NCI-H1694 treated with DMSO at 0.1 percent for 48 hours (cell line): ENCODE measurements around the gene DENND4A.
"Not testable (repeated sequence)": the region's sequence is repeated elsewhere in the genome, so short reads cannot be mapped to it uniquely, and the experiment has no call there.

Source experiments
- DNase-seq: peaks from one replicate; lab custom pipeline; 2025; lab: John Stamatoyannopoulos, UW

The DENND4A gene

GRCh38 chr15:65757256-65757655, 34.8 kb downstream of the DENND4A start:
- DNase-seq = no peak

- no peak for DNase-seq
Observed at GRCh38 chr15:65752151-65752700, 39.9 kb downstream of the DENND4A start.

GRCh38 chr15:65751431-65751830, 40.7 kb downstream of the DENND4A start:
- no peak for DNase-seq

- no peak for DNase-seq
Observed at GRCh38 chr15:65747265-65747664, 44.8 kb downstream of the DENND4A start.

GRCh38 chr15:65743637-65744252, 48.3 kb downstream of the DENND4A start:
- no peak for DNase-seq

- no peak for DNase-seq
Observed at GRCh38 chr15:65740148-65740547, 51.9 kb downstream of the DENND4A start.

- DNase-seq = no peak
Observed at GRCh38 chr15:65738649-65739048, 53.4 kb downstream of the DENND4A start.

GRCh38 chr15:65733599-65733998, 58.5 kb downstream of the DENND4A start:
- not testable (repeated sequence) for DNase-seq

GRCh38 chr15:65732698-65733097, 59.4 kb downstream of the DENND4A start:
- DNase-seq = no peak

GRCh38 chr15:65731926-65732325, 60.2 kb downstream of the DENND4A start:
- no peak for DNase-seq

- DNase-seq = no peak
Observed at GRCh38 chr15:65730549-65731172, 61.4 kb downstream of the DENND4A start.

- DNase-seq = no peak
Observed at GRCh38 chr15:65724464-65725215, 67.5 kb downstream of the DENND4A start.

GRCh38 chr15:65723876-65724275, 68.2 kb downstream of the DENND4A start:
- DNase-seq = no peak

- no peak for DNase-seq
Observed at GRCh38 chr15:65722191-65722590, 69.9 kb downstream of the DENND4A start.

- no peak for DNase-seq
Observed at GRCh38 chr15:65712415-65712814, 79.7 kb downstream of the DENND4A start.

GRCh38 chr15:65695081-65695480, 97.0 kb downstream of the DENND4A start:
- DNase-seq = no peak

GRCh38 chr15:65690778-65691177, 101.3 kb downstream of the DENND4A start:
- no peak for DNase-seq

GRCh38 chr15:65690173-65690572, 101.9 kb downstream of the DENND4A start:
- no peak for DNase-seq

GRCh38 chr15:65688462-65688861, 103.6 kb downstream of the DENND4A start:
- DNase-seq = no peak

GRCh38 chr15:65682404-65682911, 109.6 kb downstream of the DENND4A start:
- DNase-seq = no peak

- no peak for DNase-seq
Observed at GRCh38 chr15:65680544-65680943, 111.5 kb downstream of the DENND4A start.

- no peak for DNase-seq
Observed at GRCh38 chr15:65676123-65676522, 116.0 kb downstream of the DENND4A start.

- no peak for DNase-seq
Observed at GRCh38 chr15:65675551-65675950, 116.5 kb downstream of the DENND4A start.
